NCI-H1417 treated with DMSO at 0.1 percent for 48 hours (cell line): ENCODE results near the gene RHBG.
"Not testable (repeated sequence)": the region's sequence is repeated elsewhere in the genome, so short reads cannot be mapped to it uniquely, and the experiment has no call there.

Experiments used
- DNase-seq: peaks from one replicate; lab custom pipeline; 2025; lab: John Stamatoyannopoulos, UW

The RHBG gene, protein sequence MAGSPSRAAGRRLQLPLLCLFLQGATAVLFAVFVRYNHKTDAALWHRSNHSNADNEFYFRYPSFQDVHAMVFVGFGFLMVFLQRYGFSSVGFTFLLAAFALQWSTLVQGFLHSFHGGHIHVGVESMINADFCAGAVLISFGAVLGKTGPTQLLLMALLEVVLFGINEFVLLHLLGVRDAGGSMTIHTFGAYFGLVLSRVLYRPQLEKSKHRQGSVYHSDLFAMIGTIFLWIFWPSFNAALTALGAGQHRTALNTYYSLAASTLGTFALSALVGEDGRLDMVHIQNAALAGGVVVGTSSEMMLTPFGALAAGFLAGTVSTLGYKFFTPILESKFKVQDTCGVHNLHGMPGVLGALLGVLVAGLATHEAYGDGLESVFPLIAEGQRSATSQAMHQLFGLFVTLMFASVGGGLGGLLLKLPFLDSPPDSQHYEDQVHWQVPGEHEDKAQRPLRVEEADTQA

DNA sequence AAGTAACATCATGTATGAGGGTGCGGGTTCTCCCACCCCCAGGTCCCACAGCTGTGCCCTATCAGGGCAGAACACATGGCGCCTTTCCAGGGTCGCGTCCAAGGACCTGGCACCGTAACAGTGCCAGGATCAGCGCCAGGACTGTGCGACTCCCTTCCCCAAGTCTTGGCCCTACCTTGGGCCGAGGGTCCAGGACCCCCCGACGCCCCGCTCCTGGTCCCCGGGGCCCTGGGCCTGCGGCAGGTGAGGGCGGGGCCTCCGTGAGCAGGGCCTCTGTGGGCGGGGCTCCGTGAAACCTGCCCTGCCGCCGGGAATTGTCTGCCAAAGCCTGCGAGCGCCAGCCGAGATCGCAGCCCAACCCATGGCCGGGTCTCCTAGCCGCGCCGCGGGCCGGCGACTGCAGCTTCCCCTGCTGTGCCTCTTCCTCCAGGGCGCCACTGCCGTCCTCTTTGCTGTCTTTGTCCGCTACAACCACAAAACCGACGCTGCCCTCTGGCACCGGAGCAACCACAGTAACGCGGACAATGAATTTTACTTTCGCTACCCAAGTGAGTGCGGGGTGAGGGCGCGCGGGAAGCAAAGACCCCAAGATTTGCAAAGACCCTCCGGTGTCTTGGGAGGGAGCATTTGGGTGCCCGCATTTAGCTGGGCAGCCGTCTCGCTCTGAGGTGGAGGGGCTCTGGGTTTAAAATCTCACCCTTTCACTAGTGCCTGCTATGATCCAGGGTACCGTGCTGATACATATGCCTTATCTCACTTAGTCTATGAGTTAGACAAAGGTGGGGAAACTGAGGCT is at the start of gene RHBG:
RHBG (plus strand) TSS at position 323 of the 796 bp plus-strand sequence; CDS start at position 362, 39 bp downstream.
- DNase-seq, result no peak

DNA sequence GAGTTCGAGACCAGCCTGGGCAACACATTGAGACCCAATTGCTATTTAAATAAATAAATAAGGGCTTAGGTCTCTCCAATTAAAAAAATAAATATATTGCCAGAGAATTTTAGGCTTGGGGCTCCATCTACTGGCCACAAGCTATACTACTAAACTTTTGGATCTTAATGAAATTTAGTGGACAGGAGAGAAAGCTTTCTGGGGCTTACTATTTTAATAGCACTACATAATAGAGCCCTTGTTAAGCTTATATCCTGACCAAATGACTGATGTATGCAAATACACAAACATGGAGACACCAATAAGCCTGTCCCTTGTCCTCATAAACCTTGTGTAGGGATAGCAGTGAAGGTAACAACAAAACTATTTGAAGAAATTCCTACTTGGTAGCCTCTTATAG is 49.3 kb upstream of the RHBG start:
- no peak for DNase-seq

DNA sequence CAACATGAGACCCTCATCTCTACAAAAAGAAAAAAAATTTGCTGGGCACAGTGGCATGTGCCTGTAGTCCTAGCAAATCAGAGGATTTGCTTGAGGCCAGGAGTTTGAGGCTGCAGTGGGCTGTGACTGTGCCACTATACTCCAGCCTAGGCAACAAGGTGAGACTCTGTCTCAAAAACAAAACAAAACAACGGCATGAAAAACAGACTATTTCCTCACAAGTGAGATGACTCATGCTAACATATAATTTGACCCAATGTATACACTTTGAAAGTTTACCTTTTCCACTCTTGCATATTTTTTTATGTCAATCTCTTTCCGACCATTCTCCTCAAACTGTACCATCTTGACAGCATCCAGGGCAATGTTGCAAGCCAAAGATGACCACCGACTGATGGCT is 48.5 kb upstream of the RHBG start:
- no peak for DNase-seq

DNA sequence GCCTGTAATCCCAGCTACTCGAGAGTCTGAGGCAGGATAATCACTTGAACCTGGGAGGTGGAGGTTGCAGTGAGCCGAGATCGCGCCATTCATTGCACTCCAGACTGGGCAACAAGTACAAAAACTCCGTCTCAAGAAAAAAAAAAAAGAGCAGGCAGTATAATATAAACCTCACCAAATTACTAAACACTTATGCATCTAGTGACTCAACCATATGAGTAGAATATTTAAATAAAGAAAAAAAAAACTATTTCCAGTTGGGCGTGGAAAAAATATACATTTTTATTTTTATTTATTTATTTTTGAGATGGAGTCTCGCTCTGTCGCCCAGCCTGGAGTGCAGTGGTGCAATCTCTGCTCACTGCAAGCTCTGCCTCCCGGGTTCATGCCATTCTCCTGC is 45.8 kb upstream of the RHBG start:
- DNase-seq, result not testable (repeated sequence)

DNA sequence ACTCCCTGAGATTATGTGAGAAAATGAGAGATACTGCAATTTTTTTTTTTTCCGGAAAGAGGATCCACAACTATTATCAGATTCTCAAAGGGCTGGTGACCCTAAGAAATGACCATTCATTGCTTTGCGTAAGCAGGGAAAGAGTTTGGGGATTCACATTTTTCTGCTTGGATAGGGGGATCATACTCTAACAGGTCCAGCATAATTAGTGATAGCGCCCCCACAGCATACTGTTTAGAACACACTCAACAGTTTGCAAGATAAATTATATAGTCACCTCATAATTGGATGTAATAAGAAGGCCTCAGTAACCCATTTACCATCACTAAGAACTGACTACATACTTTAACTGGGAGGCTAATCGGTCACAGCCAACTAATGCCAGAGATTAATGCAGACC is 32.8 kb upstream of the RHBG start:
- DNase-seq, result no peak

DNA sequence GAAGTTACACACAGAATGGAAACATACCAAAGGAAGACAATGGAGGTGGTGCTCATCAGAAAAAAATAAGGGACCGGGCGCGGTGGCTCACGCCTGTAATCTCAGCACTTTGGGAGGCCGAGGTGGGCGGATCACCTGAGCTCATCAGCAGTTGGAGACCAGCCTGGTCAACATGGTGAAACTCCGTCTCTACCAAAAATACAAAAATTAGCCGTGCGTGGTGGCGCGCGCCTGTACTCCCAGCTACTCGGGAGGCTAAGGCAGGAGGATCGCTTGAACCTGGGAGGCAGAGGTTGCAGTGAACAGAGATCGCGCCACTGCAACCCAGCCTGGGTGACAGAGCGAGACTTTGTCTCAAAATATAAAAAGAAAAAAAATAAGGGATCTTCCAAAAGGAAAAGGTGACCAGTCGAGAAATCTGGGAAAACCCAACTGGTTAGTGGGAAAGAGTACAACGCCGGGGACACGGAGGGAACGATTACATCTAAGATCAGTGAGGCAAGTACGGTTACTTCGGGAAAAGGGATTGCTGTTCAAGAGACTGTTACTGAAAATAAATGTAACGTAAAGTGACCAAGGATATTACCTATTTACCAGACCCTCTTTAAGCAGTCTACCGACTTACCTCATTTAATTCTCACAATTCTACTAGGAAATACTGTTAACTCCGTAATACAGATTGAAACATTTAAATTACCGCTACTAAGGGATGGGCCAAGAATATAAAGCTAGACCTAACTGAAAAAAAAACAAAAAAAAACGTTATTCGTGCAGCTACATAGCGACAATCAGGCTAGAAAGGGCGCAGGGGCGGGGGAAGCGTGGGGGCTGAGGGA is 31.7 kb upstream of the RHBG start:
- no peak for DNase-seq

DNA sequence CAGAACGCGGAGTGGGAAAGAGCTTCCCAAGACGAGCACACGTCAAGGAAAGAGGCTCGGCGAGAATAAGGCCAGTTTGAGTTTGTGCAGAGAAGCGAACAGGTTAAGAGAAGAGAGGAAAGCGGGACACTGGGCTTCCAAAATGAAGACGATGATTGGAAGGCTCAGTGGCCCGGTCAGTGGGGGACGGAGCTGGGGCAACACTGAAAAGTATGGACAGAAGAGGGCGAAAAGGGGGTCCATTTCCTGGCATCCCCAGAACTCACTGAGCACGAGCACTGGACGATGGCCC is 31.2 kb upstream of the RHBG start:
- no peak for DNase-seq

DNA sequence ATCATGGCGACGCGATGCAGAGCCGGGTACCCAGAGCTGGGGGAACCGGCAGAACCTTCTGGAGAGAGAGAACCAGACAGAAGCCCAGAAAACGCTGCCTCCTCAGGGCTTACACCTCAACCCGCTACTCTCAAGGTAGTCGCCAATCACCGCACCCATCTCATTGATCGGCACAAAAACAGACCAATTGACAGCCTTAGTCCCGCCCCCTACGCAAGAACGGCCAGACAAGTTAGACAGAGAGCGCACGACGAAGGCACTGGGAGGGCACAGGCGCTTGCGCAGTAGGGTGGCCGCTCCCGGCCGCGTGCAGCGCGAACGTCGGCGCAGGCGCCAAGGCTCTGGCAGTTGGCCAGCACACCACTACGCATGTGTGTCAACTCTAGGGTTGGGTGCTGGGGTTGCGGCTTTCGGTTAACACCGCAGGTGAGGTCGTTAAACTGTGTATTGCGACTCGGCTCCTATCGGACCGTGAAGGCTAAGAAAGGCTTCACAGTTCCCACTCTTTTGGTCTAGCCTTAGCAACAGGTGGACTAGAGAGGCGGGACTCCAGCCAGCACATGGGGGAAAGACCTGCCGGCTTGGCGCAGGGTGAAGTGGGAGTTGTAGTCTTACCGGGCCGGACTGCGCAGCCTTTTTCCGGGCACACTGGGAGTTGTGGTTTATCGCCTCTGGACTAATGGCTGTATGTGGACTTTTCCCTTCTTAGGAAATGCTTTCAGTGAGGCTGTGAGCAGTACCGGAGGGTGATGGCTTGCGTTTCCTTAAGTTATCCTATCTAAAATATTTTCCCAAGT is 30.6 kb upstream of the RHBG start, which contains the start of the genes CCT3 and TSACC:
CCT3 (minus strand) TSS at position 113 of the 797 bp plus-strand sequence; CDS start at position 5, 108 bp downstream.
TSACC (plus strand) TSS at position 347 of the 797 bp plus-strand sequence. CDS start 1,232 bp downstream, outside the sequence.
- DNase-seq, result peak; percentile 99

DNA sequence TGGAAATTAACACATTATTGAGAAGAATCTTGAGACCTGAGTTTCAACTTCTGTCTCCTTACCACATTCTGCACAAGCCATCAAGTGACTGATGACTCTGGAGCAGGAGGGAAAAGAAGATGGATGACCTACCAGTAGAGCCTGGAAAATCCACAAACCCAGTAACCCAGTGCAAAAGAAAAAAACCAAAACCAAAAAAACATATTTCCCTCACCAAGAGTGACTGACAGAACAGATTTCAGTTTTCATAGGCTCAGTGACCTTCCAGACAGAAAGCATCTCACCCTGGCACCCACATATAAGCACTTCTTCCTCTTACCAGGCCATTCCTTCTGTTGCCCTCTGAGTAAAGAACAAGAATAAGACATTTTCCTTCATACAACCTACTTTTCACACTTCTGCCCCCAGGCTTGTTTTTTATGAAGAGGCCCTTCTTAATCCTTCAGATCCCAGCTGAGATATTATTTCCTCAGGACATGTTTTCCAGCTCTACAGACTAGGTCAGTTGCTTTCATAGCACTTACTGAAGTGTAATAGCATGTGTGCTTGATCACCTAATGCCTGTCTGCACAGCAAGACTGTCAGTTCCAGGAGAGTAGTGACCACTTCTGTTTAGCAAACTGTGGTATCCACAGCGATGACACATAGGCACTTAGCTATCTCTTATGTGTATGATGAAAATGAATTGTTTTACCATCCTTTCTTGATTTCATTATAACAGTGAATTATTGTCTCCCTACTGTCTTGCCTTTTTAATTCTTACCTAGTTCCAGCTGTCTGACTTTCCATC is 26.6 kb upstream of the RHBG start:
- no peak for DNase-seq

DNA sequence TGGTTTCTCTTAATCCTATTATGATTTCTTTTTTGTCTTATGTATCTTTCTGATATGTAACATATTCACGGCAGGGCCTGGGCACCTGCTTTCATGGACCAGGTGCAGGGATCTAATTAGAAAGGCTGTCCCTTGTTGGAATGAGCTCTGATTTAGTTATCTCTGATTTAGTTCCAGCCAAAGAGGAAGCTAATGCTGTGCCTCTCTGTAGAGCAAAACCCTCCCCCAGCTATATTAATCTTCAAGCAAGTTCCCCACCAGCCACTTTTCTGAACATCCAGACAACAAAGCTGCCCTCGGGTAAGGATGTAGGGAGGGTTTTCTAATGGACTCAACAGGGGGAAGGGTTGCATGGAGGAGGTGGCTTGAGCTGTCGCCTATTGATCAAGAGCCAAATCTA is 24.6 kb upstream of the RHBG start:
- DNase-seq, result no peak

DNA sequence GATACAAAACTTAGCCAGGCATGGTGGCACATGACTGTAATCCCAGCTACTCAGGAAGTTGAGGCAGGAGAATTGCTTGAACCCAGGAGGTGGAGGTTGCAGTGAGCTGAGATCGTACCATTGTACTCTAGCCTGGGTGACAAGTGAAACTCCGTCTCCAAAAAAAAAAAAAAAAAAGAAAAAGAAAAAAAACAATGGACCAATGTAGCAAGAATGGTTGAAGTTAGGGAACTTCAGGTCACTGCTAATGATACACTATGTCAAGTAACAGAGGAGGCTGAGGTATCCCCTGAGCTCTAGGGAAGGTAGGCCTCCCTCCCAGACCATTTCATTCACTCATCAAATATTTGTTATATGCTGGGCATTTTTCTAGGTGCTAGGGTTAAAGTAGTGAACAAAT is 23.0 kb upstream of the RHBG start:
- DNase-seq, result not testable (repeated sequence)

DNA sequence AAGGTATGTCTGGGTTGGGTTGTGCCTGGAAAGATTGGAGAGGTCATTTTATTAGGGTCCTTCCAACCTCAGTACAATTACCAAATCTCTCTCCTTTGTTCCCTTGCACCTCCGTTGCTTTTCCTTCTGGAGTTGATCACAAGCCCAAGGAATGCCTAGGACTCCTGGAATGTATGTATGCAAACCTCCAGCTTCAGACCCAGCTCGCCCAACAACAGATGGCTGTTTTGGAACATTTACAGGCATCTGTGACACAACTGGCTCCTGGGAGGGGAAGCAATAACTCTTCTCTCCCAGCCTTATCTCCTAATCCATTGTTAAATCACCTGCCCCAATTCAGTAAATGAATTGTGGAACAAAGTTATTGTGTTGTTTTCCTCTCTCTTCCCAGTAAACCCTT is 22.4 kb upstream of the RHBG start:
- DNase-seq, result no peak

DNA sequence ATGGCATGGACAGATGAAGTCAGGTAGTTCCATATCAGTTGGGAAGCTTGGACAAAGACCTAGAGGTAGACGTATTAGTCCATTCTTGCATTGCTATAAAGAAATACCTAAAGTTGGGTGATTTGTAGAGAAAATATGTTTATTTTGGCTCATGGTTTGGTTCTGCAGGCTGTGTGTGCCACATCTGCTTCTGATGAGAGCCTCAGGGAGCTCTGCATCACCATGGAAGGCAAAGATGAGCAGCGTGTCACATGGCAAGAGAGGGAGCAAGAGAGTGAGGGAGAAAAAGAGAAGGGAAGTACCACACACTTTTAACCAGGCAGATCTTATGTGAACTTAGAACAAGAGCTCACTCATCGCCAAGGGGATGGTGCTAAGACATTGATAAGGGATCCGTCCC is 21.7 kb upstream of the RHBG start:
- no peak for DNase-seq

DNA sequence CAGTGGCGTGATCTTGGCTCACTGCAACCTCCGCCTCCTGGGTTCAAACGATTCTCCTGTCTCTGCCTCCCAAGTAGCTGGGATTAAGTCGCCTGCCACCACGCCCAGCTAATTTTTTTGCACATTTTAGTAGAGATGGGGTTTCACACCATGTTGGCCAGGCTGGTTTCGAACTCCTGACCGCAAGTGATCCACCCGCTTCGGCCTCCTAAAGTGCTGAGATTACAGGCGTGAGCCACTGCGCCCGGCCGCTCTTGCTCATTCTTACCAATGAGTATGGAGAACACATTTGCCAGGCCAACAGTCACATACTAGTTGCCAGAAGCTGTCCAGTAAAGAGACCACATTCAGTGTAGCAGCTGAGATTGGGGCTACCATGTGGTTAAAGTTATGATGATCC is 16.5 kb upstream of the RHBG start:
- not testable (repeated sequence) for DNase-seq

DNA sequence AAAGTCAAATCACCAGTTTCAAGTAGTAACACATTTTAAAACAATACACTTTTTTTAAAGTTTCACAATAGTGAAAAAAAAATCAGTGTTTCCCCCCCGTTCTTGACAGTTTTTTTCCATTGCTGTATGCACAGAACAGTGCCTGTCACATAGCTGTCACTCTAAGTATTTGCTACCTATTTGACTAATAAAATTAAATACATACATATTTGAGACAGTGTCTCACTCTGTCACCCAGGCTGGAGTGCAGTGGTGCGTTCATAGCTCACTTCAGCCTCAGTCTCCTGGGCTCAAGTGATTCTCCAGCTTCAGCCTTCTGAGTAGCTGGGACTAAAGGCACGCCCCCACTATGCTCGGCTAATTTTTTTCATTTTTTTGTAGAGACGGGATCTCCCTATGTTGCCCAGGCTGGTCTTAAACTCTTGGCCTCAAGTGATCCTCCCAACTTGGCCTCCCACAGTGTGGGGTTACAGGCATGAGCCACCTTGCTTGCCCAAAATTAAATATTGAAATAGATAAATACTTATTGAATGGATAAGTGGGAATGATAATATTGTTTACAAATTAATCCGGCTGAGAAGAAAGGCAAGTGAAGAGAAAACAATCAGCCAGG is 12.6 kb upstream of the RHBG start:
- no peak for DNase-seq

DNA sequence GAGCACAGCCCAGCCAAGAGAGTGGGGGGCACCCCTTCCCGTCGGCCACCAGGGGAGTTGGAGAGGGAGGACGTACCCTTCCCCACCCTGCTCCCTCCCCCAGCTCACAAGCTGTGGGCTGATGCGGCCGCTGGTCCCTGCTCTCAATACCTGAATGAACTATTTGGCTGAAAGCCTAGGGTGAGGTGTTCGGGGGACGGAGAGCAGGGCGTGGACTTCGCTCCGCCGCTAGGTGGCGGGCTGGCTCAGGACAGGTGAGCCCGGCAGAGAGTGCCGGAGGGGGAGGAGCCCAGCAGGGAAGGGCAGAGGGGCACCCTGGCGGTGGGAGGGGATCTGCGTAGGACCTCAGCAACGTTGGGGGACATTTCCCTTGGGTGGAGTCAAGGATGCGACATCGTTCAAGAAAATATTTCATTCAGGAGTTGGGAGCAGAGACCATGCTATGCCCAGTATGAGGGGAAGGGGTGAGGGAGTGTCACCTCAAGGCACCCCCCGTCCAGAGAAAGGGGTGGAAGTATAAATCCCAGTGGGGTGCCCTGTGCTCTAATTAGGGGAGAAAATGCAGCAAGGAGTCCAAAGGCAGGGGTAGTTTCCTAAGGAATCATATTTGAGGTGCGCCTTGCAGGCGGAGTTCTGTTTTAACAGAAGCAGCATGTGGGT is 12.0 kb upstream of the RHBG start:
- DNase-seq, result peak; percentile 5

DNA sequence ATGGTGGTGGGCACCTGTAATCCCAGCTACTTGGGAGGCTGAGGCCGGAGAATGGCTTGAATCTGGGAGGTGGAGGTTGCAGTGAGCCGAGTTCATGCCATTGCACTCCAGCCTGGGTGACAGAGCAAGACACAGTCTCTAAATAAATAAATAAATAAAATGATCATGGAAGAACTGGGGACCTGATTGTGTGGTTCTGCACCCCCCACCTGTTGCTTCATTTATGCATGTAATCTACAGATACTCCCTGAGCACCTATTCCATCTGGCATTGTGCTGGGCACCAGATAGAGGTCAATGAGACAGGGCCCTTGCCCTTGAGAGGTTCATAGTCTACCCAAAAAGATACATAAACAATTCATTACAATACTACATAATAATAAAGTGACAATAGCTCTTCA is 11.0 kb upstream of the RHBG start:
- no peak for DNase-seq

DNA sequence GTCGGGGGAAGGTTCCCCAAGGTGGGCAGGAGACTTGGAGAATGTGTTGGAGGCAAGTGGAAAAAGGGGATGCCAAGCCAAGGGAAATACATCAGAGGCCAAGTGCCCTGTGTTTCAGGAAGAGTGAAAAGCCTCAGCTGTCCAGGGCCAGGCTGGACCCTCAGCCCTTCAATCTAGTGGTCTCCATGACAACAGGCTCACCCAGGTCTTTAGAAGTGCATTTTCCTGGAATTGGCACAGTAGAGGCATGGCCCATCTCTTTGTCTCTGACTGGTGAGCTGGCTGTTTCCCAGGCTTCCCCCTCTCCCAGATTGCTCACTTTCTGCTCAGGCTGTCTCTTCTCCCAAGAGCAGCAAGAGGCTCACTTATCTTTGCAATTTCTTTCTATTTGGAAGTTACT is 10.4 kb upstream of the RHBG start:
- no peak for DNase-seq

DNA sequence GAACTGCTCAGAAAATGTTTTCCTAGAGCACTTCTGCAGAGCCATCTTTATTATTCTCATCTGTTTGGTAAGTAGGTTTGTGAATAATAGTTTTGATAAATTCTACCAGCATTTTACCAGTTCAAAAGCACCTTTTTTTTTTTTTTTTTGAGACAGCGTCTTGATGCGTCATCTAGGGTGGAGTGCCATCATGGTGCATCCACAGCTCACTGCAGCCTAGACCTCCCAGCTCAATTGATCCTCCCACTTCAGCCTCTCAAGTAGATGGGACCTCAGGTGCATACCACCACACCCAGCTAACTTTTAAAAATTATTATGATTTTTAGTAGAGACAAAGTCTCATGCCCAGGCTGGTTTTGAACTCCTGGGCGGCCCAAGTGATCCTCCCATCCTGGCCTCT is 9.8 kb upstream of the RHBG start:
- DNase-seq, result no peak

DNA sequence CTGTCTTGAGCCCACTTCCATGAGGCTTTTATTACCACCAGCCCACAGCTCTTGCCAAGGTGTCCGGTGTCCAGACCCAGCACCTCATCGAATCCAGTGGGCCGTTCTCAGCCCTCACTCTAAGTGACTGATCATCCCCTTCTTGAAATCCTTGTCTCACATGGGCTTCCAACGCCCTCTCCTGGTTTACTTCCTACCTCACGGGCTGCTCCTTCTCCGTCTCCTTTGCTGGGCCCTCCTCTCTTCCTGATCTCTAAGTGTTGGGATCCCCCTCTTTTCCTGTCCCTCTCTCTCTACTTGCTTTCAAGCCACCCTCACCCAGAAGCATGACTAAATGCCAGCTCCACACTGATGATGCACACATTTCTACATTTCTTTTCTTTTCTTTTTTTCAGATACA is 9.0 kb upstream of the RHBG start:
- no peak for DNase-seq
